Neural crest cell (in vitro differentiated cells): Measurements from ENCODE around the gene CIB2. TPM values are rescaled to one million over a fixed set of nuclear protein-coding genes. Genes with fewer than 3 reads are reported as not detected.

Source experiments
- DNase-seq: peaks from one replicate; pipeline ENCODE4 v3.0.0; 2021; ENCODE audit warnings: low read depth, mixed read lengths, low spot score
- H3K27ac Mint-ChIP-seq: one replicate; pipeline ENCODE4 v1.8.0; 2021; ENCODE audit warnings: mild to moderate bottlenecking, mixed read lengths; ENCODE audit not compliant: unreplicated experiment
- H3K27me3 Mint-ChIP-seq: 2 replicates; pipeline ENCODE4 v1.8.0; 2021; ENCODE audit warnings: low read depth, mild to moderate bottlenecking, mixed read lengths
- H3K36me3 Mint-ChIP-seq: 2 replicates; pipeline ENCODE4 v1.8.0; 2021; ENCODE audit warnings: low read depth, mild to moderate bottlenecking, mixed read lengths
- H3K4me1 Mint-ChIP-seq: 2 replicates; pipeline ENCODE4 v1.8.0; 2021; ENCODE audit warnings: mixed read lengths
- H3K4me3 Mint-ChIP-seq: one replicate; pipeline ENCODE4 v1.8.0; 2021; ENCODE audit warnings: mild to moderate bottlenecking, mixed read lengths
- H3K9me3 Mint-ChIP-seq: 2 replicates; pipeline ENCODE4 v1.8.0; 2021; ENCODE audit warnings: mixed read lengths
- CTCF ChIP-seq: fragments of 200-600 bp; sonication (generic); conservative IDR thresholded peaks from 2 replicates; pipeline ENCODE4 v1.5.0; 2021; ENCODE audit warnings: antibody characterized with exemption, mild to moderate bottlenecking
- total RNA-seq: library from RNA; stranded (reverse); gene quantifications from 2 replicates; pipeline ENCODE4 v1.2.1, GENCODE V29; 2021

Gene CIB2
- total RNA-seq, 1 donor from 2014 or later, result 37.7 TPM

DNA sequence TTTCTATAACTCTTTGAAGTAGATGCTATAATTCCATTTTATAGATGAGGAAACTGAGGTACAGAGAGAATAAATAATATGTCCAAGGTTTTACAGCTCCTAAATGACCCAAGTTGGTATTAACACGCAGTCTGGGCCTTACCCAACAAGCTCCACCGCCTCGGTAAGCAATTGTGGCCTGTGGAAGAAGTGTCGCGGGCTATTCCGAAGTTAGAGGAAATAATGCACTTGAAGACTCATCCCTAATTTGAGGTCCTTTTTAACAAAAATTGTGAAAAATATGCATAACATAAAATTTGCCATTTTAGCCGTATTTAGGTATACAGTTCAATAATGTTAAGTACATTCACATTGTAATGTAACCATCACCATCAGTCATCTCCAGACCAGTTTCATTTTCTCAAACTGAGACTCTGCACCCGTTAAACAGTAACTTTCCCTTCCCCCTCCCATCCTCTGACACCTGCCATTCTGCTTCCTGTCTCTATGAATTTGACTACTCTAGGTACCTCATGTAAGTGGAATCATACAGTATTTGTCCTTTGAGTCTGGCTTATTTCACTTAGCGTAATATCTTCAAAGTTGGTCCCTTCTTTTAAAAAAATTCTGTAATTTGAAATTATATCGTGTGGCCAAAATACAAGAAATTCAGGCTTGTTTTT, 36.1 kb upstream of the CIB2 start:
- no peaks in the 10 kb centered on the region for H3K9me3 Mint-ChIP-seq
- no peaks in the 10 kb centered on the region for H3K27me3 Mint-ChIP-seq
- DNase-seq, result no peak
- H3K4me1 Mint-ChIP-seq, result no peaks in the 10 kb centered on the region
- peaks cover 19% of the 10 kb centered on the region for H3K36me3 Mint-ChIP-seq
- no peak for TF ChIP-seq CTCF
- H3K4me3 Mint-ChIP-seq, result no peak overlapping the region
- H3K27ac Mint-ChIP-seq, result no peak overlapping the region

DNA sequence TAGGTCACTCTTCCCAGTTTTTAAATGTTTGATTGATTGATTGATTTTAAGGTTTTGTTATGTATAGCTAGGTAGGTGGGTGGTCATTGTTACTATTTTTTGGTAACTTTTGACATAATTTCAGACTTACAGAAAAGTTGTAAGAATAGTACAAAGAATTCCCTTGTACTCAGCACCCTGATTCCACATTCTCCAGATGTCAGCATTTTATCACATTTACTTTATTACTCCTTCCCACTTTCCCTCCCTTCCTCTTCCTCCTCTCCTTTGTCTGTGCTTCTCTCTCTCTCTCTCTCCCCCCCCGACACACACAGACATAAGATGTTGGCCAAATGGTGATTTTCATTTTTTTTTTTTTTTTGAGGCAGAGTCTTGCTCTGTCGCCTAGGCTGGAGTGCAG, 32.8 kb upstream of the CIB2 start:
- Mint-ChIP-seq H3K4me3 (no peak overlapping the region), H3K36me3 (peaks cover 9% of the 10 kb centered on the region), H3K9me3 (no peaks in the 10 kb centered on the region), H3K27ac (no peak overlapping the region), H3K4me1 (no peaks in the 10 kb centered on the region), H3K27me3 (no peaks in the 10 kb centered on the region)
- no peak for DNase-seq
- TF ChIP-seq CTCF, result no peak

- Mint-ChIP-seq H3K27ac (no peak overlapping the region), H3K4me3 (no peak overlapping the region), H3K9me3 (no peaks in the 10 kb centered on the region), H3K27me3 (no peaks in the 10 kb centered on the region), H3K36me3 (peaks cover 6% of the 10 kb centered on the region), H3K4me1 (no peaks in the 10 kb centered on the region)
- DNase-seq, result no peak
- no peak for TF ChIP-seq CTCF
Measured at GRCh38 chr15:78162038-78162437, 30.8 kb upstream of the CIB2 start.

GRCh38 chr15:78159395-78159794, 28.1 kb upstream of the CIB2 start:
- no peaks in the 10 kb centered on the region for H3K9me3 Mint-ChIP-seq
- no peak for TF ChIP-seq CTCF
- no peaks in the 10 kb centered on the region for H3K4me1 Mint-ChIP-seq
- H3K27me3 Mint-ChIP-seq, result no peaks in the 10 kb centered on the region
- H3K36me3 Mint-ChIP-seq, result no peaks in the 10 kb centered on the region
- H3K4me3 Mint-ChIP-seq, result no peak overlapping the region
- H3K27ac Mint-ChIP-seq, result no peak overlapping the region
- DNase-seq, result no peak

- no peak overlapping the region for H3K4me3 Mint-ChIP-seq
- no peak for DNase-seq
- no peak for TF ChIP-seq CTCF
- no peak overlapping the region for H3K27ac Mint-ChIP-seq
- no peaks in the 10 kb centered on the region for H3K27me3 Mint-ChIP-seq
- H3K4me1 Mint-ChIP-seq, result peaks cover 5% of the 10 kb centered on the region
- H3K9me3 Mint-ChIP-seq, result no peaks in the 10 kb centered on the region
- peaks cover 2% of the 10 kb centered on the region for H3K36me3 Mint-ChIP-seq
Measured at GRCh38 chr15:78157203-78157602, 26.0 kb upstream of the CIB2 start.

DNA sequence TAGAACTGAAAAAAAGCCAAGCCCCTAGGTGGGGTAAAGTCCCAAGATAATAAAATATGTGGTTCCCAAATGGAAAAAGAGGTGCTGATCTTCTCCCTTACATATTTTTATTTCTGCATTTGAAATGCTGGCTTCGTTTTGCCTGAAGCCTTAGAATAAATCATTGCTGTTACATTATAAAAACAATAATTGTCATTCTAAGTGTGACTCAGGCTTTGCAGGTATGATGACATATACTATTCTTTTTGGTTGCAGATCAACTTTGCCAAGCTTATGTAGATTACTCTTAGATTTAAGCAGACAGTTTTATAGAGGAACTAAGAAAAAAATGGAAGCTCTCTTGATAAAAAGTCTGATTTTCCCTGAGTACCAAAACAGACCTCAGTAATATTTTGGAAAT, 25.4 kb upstream of the CIB2 start:
- Mint-ChIP-seq H3K9me3 (no peaks in the 10 kb centered on the region), H3K27ac (no peak overlapping the region)

More for the DNA sequence above, 25.4 kb upstream of the CIB2 start:
- no peaks in the 10 kb centered on the region for H3K27me3 Mint-ChIP-seq
- H3K36me3 Mint-ChIP-seq, result peaks cover 2% of the 10 kb centered on the region
- TF ChIP-seq CTCF, result no peak
- no peak for DNase-seq
- H3K4me1 Mint-ChIP-seq, result peaks cover 5% of the 10 kb centered on the region
- H3K4me3 Mint-ChIP-seq, result no peak overlapping the region
